ENCODE results near the gene ZNF532.
"Not testable (repeated sequence)": the region's sequence is repeated elsewhere in the genome, so short reads cannot be mapped to it uniquely, and the experiment has no call there.

ZNF532 gene

GRCh38 chr18:58848685-58849084 is 16.0 kb upstream of the ZNF532 start:
- Histone ChIP-seq H3K36me3 (ENCODE audit: control insufficient read depth, insufficient read depth, low read length) (no peaks in the 10 kb centered on the region), H3K27ac (ENCODE audit: low read depth, low read length, severe bottlenecking) (no peak overlapping the region), H3K4me3 (ENCODE audit: extremely low read depth, insufficient read depth, low read length, poor library complexity, severe bottlenecking) (no peak overlapping the region), H3K4me1 (ENCODE audit: control insufficient read depth, insufficient read depth, low read length, poor library complexity, severe bottlenecking) (peaks cover 32% of the 10 kb centered on the region), H3K9me3 (ENCODE audit: control insufficient read depth, low read length) (no peaks in the 10 kb centered on the region)
- WGBS, 2 experiments (ENCODE audit: insufficient coverage in 2 of 2) = 81 to 82% methylated on average over 2 to 3 of the region's 3 CpGs

DNA sequence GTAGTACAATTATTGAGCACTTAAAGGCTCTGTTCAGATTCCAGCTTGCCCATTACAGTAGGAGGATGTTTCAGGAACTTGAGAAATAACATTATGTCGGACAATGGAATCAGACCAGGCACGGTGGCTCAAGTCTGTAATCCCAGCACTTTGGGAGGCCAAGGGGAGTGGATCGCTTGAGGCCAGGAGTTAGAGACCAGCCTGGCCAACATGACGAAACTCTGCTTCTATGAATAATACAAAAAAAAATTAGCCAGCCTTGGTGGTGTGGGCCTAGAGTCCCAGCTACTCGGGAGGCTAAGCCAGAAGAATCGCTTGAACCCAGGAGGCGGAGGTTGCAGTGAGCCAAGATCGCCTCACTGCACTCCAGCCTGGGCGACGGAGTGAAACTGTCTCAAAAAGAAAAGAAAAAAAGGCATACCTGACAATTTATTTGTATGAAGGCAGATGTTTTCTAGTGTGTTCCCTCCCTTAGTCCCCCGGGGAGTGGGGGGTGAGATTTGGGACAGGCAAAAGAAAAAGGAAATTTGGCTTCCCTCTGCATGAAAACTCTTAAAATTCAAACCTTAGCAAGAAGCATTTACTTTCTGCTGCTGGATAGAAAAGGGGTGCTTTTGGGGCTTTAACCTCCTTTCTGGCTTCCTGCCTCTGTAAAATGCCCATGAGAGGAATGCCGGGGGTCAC is 13.7 kb upstream of the ZNF532 start:
- Histone ChIP-seq H3K4me3 (ENCODE audit: extremely low read depth, insufficient read depth, low read length, poor library complexity, severe bottlenecking) (no peak overlapping the region), H3K36me3 (ENCODE audit: control insufficient read depth, insufficient read depth, low read length) (no peaks in the 10 kb centered on the region), H3K27ac (ENCODE audit: low read depth, low read length, severe bottlenecking) (no peak overlapping the region), H3K9me3 (ENCODE audit: control insufficient read depth, low read length) (no peaks in the 10 kb centered on the region), H3K4me1 (ENCODE audit: control insufficient read depth, insufficient read depth, low read length, poor library complexity, severe bottlenecking) (peaks cover 31% of the 10 kb centered on the region)
- 74 to 76% methylated on average over 10 to 11 of the region's 12 CpGs for WGBS, 2 experiments (ENCODE audit: insufficient coverage in 2 of 2)

GRCh38 chr18:58851856-58852255 is 12.8 kb upstream of the ZNF532 start:
- peaks cover 31% of the 10 kb centered on the region for H3K4me1 ChIP-seq (ENCODE audit: control insufficient read depth, insufficient read depth, low read length, poor library complexity, severe bottlenecking)
- no peaks in the 10 kb centered on the region for H3K36me3 ChIP-seq (ENCODE audit: control insufficient read depth, insufficient read depth, low read length)
- H3K9me3 ChIP-seq (ENCODE audit: control insufficient read depth, low read length) = no peaks in the 10 kb centered on the region
- H3K4me3 ChIP-seq (ENCODE audit: extremely low read depth, insufficient read depth, low read length, poor library complexity, severe bottlenecking) = no peak overlapping the region
- no peak overlapping the region for H3K27ac ChIP-seq (ENCODE audit: low read depth, low read length, severe bottlenecking)
- 33 to 52% methylated on average over 2 of the region's 5 CpGs for WGBS, 2 experiments (ENCODE audit: insufficient coverage in 2 of 2)

DNA sequence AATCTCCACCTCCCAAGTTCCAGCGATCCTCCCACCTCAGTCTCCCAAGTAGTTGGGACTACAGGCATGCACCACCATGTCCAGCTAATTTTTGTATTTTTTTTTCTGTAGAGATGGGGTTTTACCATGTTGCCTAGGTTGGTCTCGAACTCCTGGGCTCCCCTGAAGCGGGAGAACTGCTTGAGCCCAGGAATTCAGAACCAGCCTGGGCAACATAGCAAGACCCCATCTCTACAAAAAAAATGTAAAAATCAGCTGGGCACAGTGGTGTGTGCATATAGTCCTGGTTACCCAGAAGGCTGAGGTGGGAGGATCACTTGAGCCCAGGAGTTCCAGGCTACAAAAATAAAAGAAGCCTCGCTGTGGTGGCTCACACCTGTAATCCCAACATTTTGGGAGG is 12.0 kb upstream of the ZNF532 start:
- peaks cover 25% of the 10 kb centered on the region for H3K4me1 ChIP-seq (ENCODE audit: control insufficient read depth, insufficient read depth, low read length, poor library complexity, severe bottlenecking)
- WGBS, 2 experiments (ENCODE audit: insufficient coverage in 2 of 2) = 91 to 95% methylated on average over 1 to 4 of the region's 4 CpGs
- H3K36me3 ChIP-seq (ENCODE audit: control insufficient read depth, insufficient read depth, low read length) = no peaks in the 10 kb centered on the region
- no peak overlapping the region for H3K27ac ChIP-seq (ENCODE audit: low read depth, low read length, severe bottlenecking)
- no peak overlapping the region for H3K4me3 ChIP-seq (ENCODE audit: extremely low read depth, insufficient read depth, low read length, poor library complexity, severe bottlenecking)
- no peaks in the 10 kb centered on the region for H3K9me3 ChIP-seq (ENCODE audit: control insufficient read depth, low read length)

DNA sequence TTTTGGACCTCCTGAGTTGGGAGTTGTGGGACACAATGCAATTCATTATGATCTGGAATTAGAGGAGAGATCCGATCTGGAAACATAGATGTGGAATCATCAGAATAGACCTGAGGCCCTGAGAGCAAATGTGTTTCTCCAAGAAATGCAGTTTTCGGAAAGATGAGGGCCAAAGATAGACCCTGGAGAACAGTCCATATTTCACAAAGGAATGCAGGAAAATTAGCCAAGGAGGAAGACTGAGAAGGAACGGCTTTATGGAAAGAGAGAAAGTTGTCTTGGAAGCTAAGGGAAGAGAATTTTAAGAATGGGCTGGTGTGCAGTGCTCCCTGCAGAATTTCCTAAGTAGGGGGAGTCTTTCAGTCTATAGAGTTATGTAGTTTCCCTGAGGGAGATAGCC is 11.1 kb upstream of the ZNF532 start:
- Histone ChIP-seq H3K9me3 (ENCODE audit: control insufficient read depth, low read length) (no peaks in the 10 kb centered on the region), H3K4me3 (ENCODE audit: extremely low read depth, insufficient read depth, low read length, poor library complexity, severe bottlenecking) (no peak overlapping the region), H3K36me3 (ENCODE audit: control insufficient read depth, insufficient read depth, low read length) (no peaks in the 10 kb centered on the region), H3K27ac (ENCODE audit: low read depth, low read length, severe bottlenecking) (no peak overlapping the region), H3K4me1 (ENCODE audit: control insufficient read depth, insufficient read depth, low read length, poor library complexity, severe bottlenecking) (peaks cover 19% of the 10 kb centered on the region)
- 91 to 94% methylated on average over 3 of the region's 3 CpGs for WGBS, 2 experiments (ENCODE audit: insufficient coverage in 2 of 2)

- WGBS, 2 experiments (ENCODE audit: insufficient coverage in 2 of 2) = 91 to 92% methylated on average over 4 to 6 of the region's 7 CpGs
- not testable (repeated sequence) for H3K9me3 ChIP-seq (ENCODE audit: control insufficient read depth, low read length); H3K36me3 ChIP-seq (ENCODE audit: control insufficient read depth, insufficient read depth, low read length); H3K4me3 ChIP-seq (ENCODE audit: extremely low read depth, insufficient read depth, low read length, poor library complexity, severe bottlenecking); H3K27ac ChIP-seq (ENCODE audit: low read depth, low read length, severe bottlenecking)
- H3K4me1 ChIP-seq (ENCODE audit: control insufficient read depth, insufficient read depth, low read length, poor library complexity, severe bottlenecking) = peaks cover 27% of the 10 kb centered on the region
Measured at GRCh38 chr18:58855521-58855920, 9.2 kb upstream of the ZNF532 start.

- no peak overlapping the region for H3K27ac ChIP-seq (ENCODE audit: low read depth, low read length, severe bottlenecking)
- no peaks in the 10 kb centered on the region for H3K36me3 ChIP-seq (ENCODE audit: control insufficient read depth, insufficient read depth, low read length)
- 90 to 95% methylated on average over 3 to 4 of the region's 9 CpGs for WGBS, 2 experiments (ENCODE audit: insufficient coverage in 2 of 2)
- H3K9me3 ChIP-seq (ENCODE audit: control insufficient read depth, low read length) = no peaks in the 10 kb centered on the region
- H3K4me1 ChIP-seq (ENCODE audit: control insufficient read depth, insufficient read depth, low read length, poor library complexity, severe bottlenecking) = peaks cover 27% of the 10 kb centered on the region
- H3K4me3 ChIP-seq (ENCODE audit: extremely low read depth, insufficient read depth, low read length, poor library complexity, severe bottlenecking) = no peak overlapping the region
Measured at GRCh38 chr18:58856881-58857280, 7.8 kb upstream of the ZNF532 start.

DNA sequence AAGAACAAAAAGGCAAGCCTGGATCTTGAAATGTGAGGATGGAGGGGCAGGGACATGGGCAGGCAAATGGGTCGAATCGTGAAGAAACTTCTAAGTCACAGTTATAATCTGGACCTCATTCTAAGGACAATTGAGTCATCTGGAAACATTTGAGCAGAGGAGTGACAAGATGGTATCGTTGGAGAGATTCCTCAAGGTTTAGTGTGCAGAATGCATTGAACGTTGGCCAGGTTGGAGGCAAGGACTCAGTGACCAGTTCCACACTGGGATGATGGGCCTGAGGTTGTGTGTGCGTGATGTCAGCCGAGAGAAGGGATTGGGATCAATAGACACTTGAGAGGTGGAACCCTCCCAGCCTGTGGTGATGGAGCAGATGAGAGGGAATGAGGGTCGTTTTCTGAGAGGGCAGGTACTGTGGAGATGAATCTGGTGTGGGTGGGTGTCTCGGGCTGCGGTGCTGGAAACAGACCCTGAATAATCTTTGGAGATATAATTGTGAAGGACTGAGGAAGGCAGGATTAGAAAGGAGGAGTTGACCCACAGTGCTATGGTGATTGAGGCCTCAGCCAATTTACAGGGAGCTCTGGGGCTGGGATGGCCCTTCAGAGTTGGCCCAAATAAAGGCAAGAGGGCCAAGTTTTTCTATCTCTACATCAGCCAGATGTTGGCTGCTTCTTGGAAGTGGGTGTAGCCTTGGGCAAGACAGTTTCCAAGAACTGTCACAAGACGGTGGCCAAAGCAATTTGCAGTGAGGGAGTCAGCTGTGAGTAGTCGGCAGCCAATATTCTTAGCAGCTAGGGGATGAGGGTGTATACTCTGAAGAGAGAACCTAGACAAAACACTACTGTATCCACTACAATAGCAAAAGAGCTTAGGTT is 5.8 kb upstream of the ZNF532 start:
- H3K27ac ChIP-seq (ENCODE audit: low read depth, low read length, severe bottlenecking) = no peak overlapping the region
- no peak overlapping the region for H3K4me3 ChIP-seq (ENCODE audit: extremely low read depth, insufficient read depth, low read length, poor library complexity, severe bottlenecking)
- WGBS, 2 experiments (ENCODE audit: insufficient coverage in 2 of 2) = 93 to 94% methylated on average over 8 to 9 of the region's 11 CpGs
- no peaks in the 10 kb centered on the region for H3K36me3 ChIP-seq (ENCODE audit: control insufficient read depth, insufficient read depth, low read length)
- H3K4me1 ChIP-seq (ENCODE audit: control insufficient read depth, insufficient read depth, low read length, poor library complexity, severe bottlenecking) = peaks cover 25% of the 10 kb centered on the region
- no peaks in the 10 kb centered on the region for H3K9me3 ChIP-seq (ENCODE audit: control insufficient read depth, low read length)

- H3K4me3 ChIP-seq (ENCODE audit: extremely low read depth, insufficient read depth, low read length, poor library complexity, severe bottlenecking) = no peak overlapping the region
- WGBS, 2 experiments (ENCODE audit: insufficient coverage in 2 of 2) = 29 to 31% methylated on average over 2 to 5 of the region's 5 CpGs
Measured at GRCh38 chr18:58859907-58860306, 4.8 kb upstream of the ZNF532 start.

GRCh38 chr18:58860747-58861231 is 3.9 kb upstream of the ZNF532 start:
- Histone ChIP-seq H3K4me1 (ENCODE audit: control insufficient read depth, insufficient read depth, low read length, poor library complexity, severe bottlenecking) (peaks cover 32% of the 10 kb centered on the region), H3K36me3 (ENCODE audit: control insufficient read depth, insufficient read depth, low read length) (no peaks in the 10 kb centered on the region), H3K9me3 (ENCODE audit: control insufficient read depth, low read length) (no peaks in the 10 kb centered on the region), H3K27ac (ENCODE audit: low read depth, low read length, severe bottlenecking) (no peak overlapping the region), H3K4me3 (ENCODE audit: extremely low read depth, insufficient read depth, low read length, poor library complexity, severe bottlenecking) (no peak overlapping the region)
- 67% methylated on average over 4 of the region's 7 CpGs; no CpG with 5 or more reads in 1 of the 2 experiments for WGBS, 2 experiments (ENCODE audit: insufficient coverage in 2 of 2)

More at GRCh38 chr18:58859907-58860306, 4.8 kb upstream of the ZNF532 start:
- Histone ChIP-seq H3K9me3 (ENCODE audit: control insufficient read depth, low read length) (no peaks in the 10 kb centered on the region), H3K27ac (ENCODE audit: low read depth, low read length, severe bottlenecking) (no peak overlapping the region), H3K36me3 (ENCODE audit: control insufficient read depth, insufficient read depth, low read length) (no peaks in the 10 kb centered on the region), H3K4me1 (ENCODE audit: control insufficient read depth, insufficient read depth, low read length, poor library complexity, severe bottlenecking) (peaks cover 25% of the 10 kb centered on the region)

All from mesodermal cell (in vitro differentiated cells).